Measurements from ENCODE around the gene EEF2K. TPM values are rescaled to one million over a fixed set of nuclear protein-coding genes. Genes with fewer than 3 reads are reported as not detected.

EEF2K gene
- total RNA-seq, 4 donors from 2014 or later, result 15.6 to 21.3 (median 19.9) TPM

DNA sequence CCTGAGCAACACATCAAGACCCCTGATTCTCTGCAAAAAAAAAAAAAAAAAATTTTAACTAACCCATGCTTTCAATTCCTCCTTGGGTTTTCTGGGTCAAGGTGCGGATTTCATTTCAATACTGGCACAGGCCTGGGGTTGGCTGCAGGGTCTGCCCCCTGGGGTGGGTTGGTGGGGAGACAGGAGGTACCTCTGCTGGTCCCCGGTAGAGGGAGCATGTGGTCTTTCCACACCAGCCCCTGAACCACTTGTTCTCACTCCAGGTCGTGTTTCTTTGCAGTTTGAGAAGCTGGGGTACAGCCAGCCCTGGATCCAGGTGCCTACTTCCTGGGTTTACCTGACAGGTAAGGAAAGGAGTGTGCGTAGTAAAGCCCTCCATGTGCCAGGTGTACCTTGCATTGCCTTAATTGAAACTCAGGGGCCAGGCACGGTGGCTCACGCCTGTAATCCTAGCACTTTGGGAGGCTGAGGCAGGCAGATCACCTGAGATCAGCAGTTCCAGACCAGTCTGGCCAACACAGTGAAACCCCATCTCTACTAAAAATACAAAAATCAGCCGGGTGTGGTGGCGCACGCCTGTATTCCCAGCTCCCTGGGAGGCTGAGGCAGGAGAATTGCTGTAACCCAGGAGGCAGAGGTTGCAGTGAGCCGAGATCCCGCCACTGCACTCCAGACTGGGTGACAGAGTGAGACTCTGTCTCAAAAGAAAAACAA, 22.0 kb upstream of the EEF2K start:
- Histone ChIP-seq H3K4me1 (peaks cover 4 to 9% of the 10 kb centered on the region in 2 donors), H3K27ac (no peak overlapping the region), H3K27me3 (no peaks in the 10 kb centered on the region), H3K9me3 (no peaks in the 10 kb centered on the region), H3K4me3 (replicated peaks in 1 of 3) (no peak overlapping the region), H3K36me3 (no peaks in the 10 kb centered on the region)
- no peak for DNase-seq
- 83 to 89% methylated on average over 11 of the region's 11 CpGs for WGBS, 2 donors
- intact Hi-C loops (cut with DNase I), result loop anchor here (10.0 kb wide), 1 partner anchor 89 kb away; the partner anchor contains the start of gene VWA3A
- TF ChIP-seq, protein P1, sequence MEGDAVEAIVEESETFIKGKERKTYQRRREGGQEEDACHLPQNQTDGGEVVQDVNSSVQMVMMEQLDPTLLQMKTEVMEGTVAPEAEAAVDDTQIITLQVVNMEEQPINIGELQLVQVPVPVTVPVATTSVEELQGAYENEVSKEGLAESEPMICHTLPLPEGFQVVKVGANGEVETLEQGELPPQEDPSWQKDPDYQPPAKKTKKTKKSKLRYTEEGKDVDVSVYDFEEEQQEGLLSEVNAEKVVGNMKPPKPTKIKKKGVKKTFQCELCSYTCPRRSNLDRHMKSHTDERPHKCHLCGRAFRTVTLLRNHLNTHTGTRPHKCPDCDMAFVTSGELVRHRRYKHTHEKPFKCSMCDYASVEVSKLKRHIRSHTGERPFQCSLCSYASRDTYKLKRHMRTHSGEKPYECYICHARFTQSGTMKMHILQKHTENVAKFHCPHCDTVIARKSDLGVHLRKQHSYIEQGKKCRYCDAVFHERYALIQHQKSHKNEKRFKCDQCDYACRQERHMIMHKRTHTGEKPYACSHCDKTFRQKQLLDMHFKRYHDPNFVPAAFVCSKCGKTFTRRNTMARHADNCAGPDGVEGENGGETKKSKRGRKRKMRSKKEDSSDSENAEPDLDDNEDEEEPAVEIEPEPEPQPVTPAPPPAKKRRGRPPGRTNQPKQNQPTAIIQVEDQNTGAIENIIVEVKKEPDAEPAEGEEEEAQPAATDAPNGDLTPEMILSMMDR (IDR thresholded peaks at IDR 0.05), result no peak
- no peak for TF ChIP-seq POLR2A (IDR thresholded peaks at IDR 0.05)

DNA sequence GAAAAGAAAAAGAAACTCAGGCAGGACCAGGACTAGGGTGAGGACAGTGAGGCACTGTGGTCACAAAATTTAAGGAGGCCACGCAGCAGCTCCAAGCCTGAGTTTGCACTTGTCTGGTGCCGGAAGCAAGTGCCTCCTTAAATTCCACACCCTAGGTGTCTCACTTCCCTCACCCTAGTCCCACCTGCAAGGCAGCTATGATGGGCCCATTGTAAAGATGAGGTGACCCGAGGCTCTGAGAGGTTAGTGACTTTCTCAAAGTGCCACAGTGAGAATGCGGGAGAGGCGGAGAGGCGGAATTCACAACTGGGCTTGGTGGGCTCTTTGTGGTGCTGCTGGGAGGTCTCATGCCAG, 21.5 kb upstream of the EEF2K start:
- 91% methylated on average over 5 to 6 of the region's 6 CpGs for WGBS, 2 donors
- intact Hi-C loops (cut with DNase I), result loop anchor here (10.0 kb wide), 1 partner anchor 90 kb away; the partner anchor contains the start of gene VWA3A
- Histone ChIP-seq H3K36me3 (no peaks in the 10 kb centered on the region), H3K27me3 (no peaks in the 10 kb centered on the region), H3K4me1 (peaks cover 10 to 14% of the 10 kb centered on the region in 2 donors), H3K27ac (no peak overlapping the region), H3K9me3 (no peaks in the 10 kb centered on the region), H3K4me3 (replicated peaks in 1 of 3) (no peak overlapping the region)
- no peak for TF ChIP-seq POLR2A (IDR thresholded peaks at IDR 0.05)
- TF ChIP-seq, protein P1 (IDR thresholded peaks at IDR 0.05), result no peak
- DNase-seq, result no peak

DNA sequence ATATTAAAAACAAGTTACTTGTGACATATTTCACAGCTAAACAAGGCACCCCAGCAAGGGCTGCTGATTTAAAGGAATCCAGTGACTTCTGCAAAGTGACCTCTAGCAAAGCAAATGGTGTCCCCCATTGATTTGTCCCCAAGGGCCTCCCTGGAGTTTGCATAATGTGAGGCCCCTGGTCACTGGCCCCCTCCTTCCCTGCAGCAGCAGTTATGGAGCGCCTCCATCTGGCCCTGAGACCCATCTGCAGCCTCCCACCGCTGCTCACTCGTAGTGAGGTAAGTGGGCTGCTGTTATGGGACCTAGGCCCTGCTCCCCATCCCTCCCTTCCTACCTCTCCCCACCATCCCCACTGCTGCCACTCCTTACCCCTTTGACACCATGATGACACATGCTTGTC, 19.6 kb upstream of the EEF2K start:
- DNase-seq, result no peak

DNA sequence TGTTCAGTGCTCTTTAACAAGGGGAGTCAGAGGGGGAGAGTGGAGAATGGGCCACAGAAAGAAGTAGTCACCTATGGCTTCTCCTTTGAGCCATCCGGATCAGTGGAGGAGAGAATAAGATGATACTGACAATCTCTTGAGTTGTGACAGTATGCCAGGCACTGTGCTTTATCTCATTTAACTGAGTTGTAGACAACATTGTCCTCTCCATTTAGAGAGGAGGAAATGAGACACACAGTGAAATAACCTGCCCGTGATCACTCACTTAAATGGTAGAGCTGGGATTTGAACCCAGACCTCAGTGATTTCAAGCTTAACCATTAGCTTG, 17.8 kb upstream of the EEF2K start:
- intact Hi-C loops (cut with DNase I), result loop anchor here (5.0 to 10.0 kb wide), 2 partner anchors 93 to 186 kb away; partner anchors contain the start of genes PDZD9 and VWA3A
- no peak overlapping the region for H3K4me3 ChIP-seq (replicated peaks in 1 of 3)
- TF ChIP-seq POLR2A (IDR thresholded peaks at IDR 0.05), result no peak
- TF ChIP-seq, protein P1 (IDR thresholded peaks at IDR 0.05), result no peak
- H3K36me3 ChIP-seq, result no peaks in the 10 kb centered on the region
- no peaks in the 10 kb centered on the region for H3K27me3 ChIP-seq
- H3K9me3 ChIP-seq, result no peaks in the 10 kb centered on the region
- H3K4me1 ChIP-seq, result peaks cover 20 to 28% of the 10 kb centered on the region in 2 donors
- H3K27ac ChIP-seq, result peak overlapping the region in 1 of 3 donors; percentile 98
- DNase-seq, result no peak
- 75 to 82% methylated on average over 2 of the region's 2 CpGs for WGBS, 2 donors

More for the DNA sequence above, 19.6 kb upstream of the EEF2K start:
- peaks cover 14 to 16% of the 10 kb centered on the region in 2 donors for H3K4me1 ChIP-seq
- H3K27ac ChIP-seq, result no peak overlapping the region
- intact Hi-C loops (cut with DNase I), result loop anchor here (5.0 to 10.0 kb wide), 2 partner anchors 92 to 184 kb away; partner anchors contain the start of genes PDZD9 and VWA3A
- H3K36me3 ChIP-seq, result no peaks in the 10 kb centered on the region
- H3K9me3 ChIP-seq, result no peaks in the 10 kb centered on the region
- no peak for TF ChIP-seq POLR2A (IDR thresholded peaks at IDR 0.05)
- TF ChIP-seq, protein P1 (IDR thresholded peaks at IDR 0.05), result no peak
- 62 to 66% methylated on average over 3 of the region's 3 CpGs for WGBS, 2 donors
- no peaks in the 10 kb centered on the region for H3K27me3 ChIP-seq
- no peak overlapping the region for H3K4me3 ChIP-seq (replicated peaks in 1 of 3)

All from thyroid gland (tissue), 4 donors.